ENCODE measurements around the gene SLC31A2.

SLC31A2 gene

DNA sequence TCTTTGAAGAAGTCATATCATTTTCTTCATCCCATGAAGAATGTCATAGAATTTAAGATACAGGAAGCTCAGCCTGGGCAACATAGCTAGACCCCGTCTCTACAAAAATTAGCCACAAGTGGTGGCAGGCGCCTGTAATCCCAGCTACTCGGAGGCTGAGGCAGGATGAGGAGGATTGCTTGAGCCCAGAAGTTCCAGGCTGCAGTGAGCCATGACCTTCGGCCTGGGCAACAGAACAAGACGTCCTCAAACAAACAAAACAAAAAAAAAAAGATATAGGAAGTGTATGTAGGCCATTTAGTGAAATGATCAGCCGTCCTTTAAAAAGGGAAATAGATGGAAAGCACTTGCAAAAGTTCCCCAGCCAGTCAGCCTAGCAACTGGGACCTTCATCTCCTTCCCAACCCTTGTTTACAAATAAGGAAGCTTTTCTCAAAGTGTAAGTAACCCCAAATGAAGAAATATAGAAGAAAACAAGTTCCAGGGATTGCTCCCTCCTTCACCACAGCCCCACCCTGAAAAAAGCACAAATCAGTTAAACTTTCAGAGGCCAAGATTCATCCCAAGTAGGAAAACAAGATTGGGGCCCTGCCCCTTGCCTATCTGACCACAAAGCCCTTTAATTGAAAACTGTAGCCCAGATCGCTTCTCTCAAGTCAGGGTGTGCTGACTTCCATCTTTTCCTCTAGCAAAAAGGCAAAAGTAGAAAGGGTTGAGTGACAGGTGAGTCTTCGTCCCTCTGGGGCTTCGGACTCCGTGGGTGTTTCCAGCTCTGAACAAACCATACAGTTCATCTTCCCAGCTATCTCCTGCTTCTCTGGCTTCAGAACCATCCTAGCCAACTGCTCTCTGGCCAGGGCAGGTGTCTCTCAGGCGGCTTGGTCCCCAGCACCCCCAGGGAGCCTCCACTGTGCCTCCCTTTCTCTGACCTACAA lies 1.2 kb downstream of the SLC31A2 start:
- peak in 1 of 2 donors; percentile 18 for DNase-seq

DNA sequence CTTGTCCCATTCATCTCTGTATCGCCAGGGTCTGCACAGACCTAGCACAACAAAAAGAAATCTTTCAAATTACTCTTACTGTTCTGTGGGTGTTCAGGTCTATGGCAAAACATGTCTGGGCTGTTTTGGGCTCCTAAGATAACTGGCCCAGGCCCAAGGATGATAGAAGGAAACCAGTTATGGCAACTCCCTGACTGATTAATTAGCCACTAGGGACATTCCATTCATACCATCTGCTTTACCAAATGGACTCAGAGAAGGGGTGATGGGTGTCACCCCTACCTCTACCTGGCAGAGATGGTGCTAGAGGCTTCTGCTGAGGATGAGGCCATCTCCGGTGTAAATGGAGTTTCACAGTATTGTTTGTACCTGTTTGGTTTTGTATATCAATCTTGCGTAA lies 1.9 kb downstream of the SLC31A2 start:
- no peak for DNase-seq

DNA sequence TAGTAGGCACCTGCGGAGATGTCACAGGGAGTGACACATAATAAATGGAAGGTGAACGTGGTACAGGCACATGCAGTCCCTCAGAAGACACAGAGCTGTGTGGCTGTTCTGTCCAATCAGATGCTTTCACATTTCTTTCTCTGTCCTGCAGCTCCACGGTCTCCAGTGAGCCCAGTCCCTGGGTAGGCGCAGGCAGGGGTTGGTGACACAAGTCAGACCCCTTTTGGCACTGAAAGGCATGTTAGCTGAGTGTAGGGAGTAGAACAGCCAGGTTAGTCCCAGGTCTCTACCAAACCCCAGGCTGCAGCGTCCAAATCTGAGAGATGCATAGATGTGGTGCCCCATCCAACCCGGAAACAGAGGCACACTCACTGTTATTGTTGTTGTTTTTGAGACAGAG lies 2.8 kb downstream of the SLC31A2 start:
- no peak for DNase-seq

DNA sequence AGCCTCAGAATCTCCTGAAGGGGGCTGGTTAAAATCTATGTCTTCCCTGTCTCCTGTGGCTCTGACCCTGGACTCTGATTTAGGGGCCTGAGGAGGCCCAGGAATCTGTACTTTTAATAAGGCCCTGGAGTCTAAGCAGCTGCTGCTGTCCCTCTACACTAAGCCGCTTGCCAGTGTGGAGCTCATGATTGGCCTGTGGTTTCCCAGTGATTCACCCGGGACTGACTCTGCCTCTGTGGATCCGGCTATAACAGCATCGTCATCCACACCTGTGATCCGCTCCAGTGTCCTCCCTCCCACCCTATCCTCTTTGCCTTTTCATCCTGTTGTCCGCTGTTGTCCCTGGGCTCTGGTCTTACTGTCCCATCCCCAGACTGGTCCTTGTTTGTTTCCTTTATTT lies 3.7 kb downstream of the SLC31A2 start:
- no peak for DNase-seq

DNA sequence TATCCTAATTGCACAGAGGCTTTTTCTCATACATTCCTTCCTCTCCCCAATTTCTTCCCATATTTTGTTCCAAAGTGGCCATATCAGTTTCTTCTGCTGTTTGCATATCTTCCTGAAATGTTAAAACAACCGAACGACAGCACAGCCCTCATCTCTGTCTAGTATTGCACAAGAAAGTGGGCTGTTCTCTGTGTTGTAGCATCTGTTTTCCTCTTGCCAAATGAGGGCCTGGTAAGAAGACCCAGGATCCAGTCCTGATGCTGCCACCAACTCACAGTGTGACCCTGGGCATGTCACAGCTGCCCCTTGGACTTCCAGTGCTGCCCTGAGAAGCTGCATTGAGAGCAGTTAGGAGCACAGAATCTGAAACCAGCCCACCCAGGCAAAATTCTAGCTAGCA lies 4.1 kb downstream of the SLC31A2 start:
- no peak for DNase-seq

DNA sequence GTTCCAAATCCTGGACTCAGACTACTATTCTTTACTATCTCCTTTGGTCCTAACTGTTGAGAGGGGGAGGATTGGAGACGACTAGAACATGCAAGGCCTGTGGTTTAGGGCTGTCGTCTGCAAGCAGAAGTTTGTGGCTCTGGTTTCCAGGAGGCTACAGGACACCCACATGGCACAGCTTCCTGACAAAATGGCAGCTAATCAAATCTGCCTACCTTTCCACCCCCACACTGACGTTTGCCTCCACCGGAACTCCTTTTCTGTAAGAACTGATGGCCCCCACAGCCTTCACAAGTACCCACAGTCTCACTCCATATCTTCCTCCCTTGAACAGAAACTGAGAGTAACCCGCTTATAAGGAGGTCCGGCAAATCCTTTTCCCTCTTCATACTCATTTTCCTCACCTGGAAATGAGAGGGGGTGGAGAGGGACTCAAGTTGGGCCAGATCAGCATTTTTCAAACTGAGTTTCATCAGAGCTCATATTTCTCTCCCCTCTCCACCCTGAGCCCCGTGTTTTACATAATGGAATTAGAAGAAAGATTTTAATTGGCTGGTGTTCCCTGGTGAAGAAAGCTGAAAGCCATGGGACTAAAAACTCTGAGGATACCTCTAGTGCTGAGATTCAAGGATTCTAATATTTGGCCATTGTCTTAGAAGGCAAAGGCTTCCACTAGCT lies 5.2 kb downstream of the SLC31A2 start:
- peak in 1 of 2 donors; percentile 81 for DNase-seq

DNA sequence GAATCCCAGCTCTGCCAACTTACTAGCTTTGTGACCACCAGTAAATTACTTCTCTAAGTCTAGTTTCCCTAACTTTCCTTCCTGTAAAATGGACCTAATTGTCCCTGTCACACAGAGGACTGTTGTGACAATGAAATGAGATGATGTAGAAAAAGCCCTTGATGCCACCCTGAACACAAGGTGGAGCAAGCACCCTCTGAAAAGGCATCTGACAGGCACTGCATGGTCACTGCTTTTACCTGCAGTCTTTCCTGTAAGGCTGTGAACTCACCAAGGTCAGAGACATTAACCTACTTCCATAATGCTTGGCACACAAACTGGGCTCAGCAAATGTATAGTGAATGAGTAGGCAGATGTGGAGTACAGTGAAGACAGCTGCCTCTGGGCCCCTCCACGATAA lies 6.1 kb downstream of the SLC31A2 start:
- no peak for DNase-seq

DNA sequence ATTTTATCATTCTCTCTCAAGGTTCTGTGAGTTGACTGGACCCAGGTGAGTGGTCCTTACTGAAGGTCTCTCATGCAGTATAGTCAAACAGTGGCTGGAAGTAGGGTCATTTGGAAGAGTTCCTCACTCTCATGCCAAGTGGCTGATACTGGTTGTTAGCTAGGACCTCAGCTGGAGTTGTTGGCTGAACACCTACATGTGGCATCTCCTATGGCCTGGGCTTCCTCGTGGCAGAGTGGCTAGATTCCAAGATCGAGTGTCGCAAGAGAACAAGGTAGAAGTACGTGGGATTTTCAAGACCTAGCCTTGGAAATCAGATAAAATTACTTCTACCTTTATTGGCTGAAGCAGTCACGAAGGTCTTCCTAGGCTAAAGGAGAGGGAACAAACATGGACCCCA lies 7.6 kb downstream of the SLC31A2 start:
- no peak for DNase-seq

DNA sequence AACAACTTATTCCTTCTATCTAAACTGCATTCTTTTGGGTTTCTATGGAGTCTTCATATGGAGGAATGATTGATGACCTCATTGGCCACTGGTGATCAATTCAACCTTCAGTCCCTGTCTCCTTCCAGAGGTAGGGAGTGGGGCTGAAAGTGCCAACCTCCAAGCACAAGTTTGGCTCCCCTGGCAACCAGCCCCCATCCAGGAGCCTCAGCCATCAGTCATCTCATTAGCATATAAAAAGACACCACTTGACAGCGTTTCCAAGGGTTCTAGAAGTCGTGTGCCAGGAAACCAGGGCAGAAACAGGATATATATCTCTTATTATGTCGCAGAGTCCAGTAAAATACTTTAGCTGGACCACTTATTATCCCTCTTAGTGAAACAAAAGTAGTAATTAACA lies 9.8 kb downstream of the SLC31A2 start:
- DNase-seq: no peak

DNA sequence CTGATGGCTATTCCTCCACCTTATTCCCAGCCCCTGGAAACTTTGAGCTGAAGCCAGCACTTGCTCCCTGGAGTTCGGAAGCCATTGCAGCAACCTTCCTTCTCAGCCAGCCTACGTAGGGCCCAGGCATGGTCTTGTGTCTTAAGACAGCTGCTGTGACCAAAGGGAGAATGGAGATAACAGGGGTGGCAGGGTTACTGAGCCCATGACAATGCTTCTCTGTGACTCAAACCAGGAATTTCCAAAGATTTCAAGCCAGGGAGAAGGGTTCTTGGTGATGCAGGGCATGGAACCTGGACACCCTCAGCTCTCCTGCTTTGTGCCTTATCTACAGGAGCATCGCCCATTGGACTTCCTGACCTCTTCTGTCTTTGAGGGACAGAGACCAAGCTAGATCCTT lies 12.2 kb downstream of the SLC31A2 start:
- no peak for DNase-seq

DNA sequence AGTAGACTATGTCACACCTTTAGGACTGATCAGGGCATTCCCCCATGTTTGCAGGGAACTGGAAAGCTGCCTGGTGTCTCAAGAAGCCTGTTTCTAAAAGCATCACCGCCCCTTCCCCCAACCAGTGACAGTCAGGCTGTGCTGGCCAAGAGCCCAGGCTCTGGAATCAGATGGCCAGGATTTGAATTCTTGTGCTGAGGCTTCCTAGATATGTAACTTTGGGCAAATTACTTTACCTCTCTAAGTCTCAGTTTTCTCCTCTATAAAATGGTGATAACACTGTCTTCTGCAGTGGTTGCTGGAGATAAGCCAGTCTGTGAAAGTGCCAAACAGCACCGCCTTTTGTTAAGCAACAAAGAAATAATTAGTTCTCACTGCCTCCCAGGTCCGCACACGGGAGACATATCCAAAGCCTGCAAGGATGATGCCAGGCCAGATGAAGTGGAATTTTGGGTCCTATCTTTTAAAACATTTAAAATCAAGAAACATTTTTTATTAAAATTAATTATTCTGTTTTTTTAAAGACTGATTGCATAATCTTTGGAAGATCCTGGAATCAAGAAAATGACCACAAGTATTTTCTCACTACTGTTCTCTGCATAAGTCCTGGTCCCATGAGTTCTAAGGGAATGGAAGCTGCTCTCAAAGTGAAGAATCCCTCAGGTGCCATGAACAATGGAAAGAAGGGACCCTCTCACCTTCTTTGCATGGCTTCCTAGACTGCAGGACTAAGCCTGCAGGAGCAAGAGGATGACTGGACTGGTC lies 13.9 kb downstream of the SLC31A2 start:
- DNase-seq: no peak

DNA sequence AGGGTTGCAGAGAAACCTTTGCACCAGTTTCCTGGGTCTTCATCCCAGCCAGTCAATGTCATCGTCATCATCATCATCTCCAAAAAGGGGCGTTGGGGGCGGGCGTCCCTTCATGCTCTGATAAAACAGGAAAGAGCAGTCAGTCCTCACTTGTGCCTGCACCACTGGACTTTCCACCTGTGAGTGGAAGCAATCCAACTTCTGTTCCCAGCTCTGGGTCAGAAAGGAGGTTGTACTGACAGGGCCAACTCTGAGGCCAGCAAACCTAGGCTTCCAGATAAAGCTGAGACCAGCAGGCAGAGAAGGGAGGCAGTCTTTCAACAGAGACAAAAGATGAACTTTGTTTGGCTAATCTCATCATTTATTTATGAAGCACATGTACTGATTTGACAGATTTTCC lies 15.2 kb downstream of the SLC31A2 start:
- DNase-seq: no peak

DNA sequence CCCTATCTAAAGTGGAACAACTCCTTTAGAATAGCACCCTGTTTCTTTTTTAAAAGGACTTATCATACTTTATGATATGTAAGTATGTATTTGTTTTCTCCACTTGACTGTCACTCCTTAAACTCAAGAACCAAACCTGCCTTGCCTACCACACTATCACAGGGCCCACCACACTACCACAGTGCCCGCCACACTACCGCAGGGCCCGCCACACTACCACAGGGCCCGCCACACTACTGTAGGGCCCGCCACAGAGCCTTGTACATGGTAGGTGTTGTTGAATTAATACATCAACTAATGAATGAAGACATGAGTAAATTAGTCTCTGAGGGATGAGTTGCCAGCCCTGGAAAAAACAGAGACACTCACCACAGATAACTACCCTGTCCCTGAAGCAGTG lies 18.0 kb downstream of the SLC31A2 start:
- no peak for DNase-seq

DNA sequence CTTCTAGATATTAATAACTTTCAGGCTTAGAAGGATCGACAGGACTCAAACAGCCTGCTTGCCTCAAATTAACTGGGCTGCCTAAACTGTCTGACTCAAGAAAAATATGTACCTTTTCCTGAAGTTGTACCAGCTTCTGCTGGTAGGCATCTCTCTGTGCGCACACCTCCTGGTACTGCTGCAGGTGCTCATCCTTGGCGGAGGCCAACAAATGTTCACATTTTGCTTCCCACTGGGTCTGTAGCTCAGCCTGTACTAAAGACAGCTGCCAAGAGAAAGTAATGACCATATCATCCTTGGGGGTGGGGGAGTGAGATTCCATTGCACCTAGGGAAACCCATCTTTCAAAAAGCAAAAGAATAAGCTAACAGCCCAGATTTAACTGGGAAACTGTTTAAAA lies 22.5 kb downstream of the SLC31A2 start:
- no peak for DNase-seq

DNA sequence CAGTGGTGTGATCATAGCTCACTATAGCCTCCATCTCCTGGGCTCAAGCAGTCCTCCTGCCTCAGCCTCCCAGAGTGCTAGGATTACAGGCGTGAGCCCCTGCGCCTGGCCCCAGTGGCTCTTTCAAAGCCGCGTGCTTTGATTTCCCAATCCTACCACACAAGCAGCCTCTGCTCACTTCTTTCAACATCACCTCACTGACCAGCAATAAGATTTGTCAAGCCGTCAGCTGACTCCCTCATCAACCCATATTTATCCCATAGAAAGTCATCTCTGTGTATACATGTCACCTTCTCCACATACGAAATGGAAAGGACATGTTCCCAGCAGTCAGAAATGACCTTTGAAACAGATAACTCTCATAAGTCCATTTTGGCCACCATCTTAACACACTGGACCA lies 26.0 kb downstream of the SLC31A2 start:
- DNase-seq: no peak

DNA sequence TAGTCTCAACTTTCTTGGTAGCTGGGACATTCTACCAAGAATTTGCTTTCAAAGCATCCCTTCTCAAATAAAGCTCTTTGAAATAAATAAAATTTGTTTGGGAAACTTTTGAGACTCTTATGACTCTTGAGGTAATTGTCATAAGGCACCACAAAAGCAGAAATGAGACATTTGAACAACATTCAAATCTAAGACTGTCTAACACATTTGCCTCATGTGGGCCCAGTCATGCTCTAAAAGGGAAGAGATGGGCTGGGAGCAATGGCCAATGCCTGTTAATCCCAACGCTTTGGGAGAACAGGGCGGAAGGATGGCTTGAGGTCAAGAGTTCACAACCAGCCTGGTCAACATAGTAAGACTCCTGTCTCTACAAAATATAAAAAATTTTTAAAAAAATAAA lies 26.4 kb downstream of the SLC31A2 start:
- no peak for DNase-seq

DNA sequence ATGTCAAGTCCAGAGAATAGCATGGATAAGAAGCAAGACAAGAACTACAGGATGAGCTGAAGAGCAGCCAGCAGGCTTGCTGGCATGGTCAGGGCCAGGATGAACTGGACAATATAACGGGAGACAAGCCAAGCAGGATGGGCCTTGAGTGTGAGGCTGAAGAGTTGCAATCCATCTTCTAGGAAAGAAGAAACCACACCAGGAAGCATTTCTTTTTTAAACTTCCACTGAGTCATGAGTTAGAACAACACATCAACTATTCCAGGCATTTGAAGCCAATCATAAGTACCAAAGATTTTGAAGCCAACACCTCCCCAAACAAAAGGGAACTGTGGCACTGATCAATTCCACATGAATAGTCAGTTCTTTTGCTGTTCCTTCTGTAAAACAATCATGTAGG lies 27.3 kb downstream of the SLC31A2 start:
- DNase-seq: no peak

DNA sequence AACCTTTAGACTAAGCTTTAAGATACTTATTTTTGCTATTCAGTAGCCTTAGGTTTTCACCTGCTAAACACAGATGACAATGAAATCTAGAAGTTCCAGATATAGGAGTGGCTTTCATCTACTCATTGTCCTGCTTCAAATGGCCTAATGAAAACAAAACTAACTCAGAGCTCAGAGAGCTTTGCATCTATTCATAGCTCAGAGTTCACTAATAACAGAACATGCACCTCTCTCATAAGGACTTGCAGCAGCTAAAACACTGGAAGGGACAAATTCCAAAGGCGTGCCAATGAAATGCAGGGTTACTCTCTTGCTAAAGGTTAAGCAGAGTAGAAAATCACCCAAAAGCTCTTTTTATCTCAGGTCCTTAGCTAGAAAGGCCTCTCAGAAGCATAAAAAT lies 29.0 kb downstream of the SLC31A2 start:
- DNase-seq: no peak

DNA sequence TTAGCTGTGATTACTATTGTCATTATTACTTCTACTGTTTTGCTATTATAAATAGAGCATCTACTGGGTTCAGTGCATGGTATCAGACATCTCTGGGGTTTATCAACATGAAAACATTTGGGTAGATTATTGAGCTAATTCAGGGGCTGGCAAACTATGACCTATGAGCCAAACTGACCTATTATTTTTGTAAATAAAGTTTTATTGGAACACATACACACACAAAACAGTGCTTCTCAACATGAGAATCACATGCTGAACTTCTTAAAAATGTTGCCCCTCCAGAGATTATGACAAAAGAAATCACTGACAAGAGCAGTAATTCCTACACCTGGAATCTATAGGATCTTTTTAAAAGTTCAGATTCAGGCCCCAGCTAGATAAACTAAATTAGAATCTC lies 30.4 kb downstream of the SLC31A2 start:
- DNase-seq: no peak

DNA sequence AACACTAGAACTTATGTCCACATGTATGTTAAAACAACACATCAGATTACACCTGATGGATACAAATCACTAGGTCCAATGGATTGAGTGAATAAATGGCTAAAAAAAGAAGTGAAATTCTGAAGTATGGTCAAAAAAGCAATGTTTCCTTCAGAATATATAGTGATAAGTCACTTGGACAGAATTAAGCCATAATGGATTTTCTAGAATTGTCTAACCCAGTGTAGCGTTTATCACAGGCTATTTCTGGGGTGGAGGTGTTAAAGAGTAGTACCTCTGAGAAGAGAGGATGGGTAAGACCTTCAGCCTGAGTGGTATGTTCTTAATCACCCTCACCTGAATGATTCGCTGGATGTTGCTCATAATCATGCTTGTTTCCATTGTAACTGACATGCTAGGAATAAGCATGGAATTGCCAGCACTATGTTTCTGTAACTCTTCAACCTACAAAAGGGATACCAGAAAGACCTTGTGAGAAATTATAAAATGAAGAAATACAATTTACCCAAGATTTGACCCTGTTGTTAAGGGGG lies 33.2 kb downstream of the SLC31A2 start:
- DNase-seq: no peak

DNA sequence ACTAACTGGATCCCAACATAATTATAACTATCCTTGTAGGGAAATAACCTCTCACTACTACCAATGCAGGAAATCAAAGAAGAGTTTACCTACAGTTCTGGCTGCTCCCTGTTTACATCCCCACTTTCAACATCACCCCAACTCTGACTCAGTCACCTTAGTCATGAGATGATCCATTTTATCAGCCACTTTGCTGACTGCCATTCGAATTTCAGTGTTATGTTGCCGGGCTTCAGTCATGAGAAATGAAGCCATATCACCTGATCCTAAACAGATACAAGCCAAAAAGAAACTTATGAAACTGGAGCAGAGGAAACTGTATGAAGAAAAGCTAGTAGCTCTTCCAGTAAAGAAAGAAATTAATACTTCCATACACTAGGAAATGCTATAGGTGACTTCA lies 33.7 kb downstream of the SLC31A2 start:
- DNase-seq: no peak

DNA sequence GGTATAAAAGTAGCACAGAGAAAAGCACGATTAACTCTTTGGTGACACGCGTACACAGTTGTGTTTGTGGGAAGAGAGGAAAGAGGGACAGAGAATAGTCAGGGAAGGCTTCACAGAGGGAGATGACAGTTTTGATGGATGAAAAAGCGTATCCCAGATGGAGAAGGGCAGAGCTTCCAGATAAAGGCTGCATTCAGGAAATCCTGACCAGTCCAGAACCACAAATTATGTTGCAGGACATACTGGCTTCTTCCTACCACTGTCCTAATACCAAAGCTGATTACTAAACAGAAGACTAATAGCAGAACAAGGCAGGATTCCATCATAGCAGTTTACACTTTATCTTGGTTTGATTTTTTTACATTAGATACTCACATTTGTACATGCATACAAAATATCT lies 34.5 kb downstream of the SLC31A2 start:
- no peak for DNase-seq

DNA sequence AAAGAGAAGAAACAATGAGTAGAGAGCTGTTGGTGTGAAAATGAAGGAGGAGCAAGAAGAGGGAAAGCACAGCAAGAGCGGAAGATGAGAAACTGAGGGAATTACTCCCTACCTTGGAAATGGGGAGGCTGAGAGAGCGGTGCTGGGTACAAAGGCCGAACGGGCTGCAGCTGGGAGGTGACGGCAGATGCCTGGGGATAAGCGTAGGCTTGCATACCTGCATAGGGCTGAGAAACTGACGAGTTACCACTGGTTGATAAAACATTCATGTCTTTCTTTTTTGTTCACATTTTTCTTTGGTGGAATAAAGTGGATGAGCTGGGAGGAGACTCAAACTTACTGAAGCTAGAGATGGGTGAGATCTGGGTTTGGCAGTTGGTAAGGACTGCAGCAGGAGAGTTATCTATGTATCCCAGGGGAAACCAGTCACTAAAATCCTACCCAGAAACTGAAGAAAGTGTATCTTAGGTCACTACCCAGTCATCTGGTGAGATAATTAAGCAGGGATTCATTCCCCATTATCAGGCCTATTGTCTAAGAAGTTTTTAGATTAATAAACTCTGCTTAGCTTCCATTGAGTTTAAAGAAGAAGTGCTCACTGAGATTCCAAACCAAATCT lies 35.4 kb downstream of the SLC31A2 start:
- DNase-seq: no peak
